ENCODE results near the gene PSMB3. TPM values are rescaled to one million over a fixed set of nuclear protein-coding genes. Genes with fewer than 3 reads are reported as not detected.
"Not testable (repeated sequence)": the region's sequence is repeated elsewhere in the genome, so short reads cannot be mapped to it uniquely, and the experiment has no call there.

The PSMB3 gene
- total RNA-seq, 2 experiments from 2014 or later = 262 to 294 TPM

DNA sequence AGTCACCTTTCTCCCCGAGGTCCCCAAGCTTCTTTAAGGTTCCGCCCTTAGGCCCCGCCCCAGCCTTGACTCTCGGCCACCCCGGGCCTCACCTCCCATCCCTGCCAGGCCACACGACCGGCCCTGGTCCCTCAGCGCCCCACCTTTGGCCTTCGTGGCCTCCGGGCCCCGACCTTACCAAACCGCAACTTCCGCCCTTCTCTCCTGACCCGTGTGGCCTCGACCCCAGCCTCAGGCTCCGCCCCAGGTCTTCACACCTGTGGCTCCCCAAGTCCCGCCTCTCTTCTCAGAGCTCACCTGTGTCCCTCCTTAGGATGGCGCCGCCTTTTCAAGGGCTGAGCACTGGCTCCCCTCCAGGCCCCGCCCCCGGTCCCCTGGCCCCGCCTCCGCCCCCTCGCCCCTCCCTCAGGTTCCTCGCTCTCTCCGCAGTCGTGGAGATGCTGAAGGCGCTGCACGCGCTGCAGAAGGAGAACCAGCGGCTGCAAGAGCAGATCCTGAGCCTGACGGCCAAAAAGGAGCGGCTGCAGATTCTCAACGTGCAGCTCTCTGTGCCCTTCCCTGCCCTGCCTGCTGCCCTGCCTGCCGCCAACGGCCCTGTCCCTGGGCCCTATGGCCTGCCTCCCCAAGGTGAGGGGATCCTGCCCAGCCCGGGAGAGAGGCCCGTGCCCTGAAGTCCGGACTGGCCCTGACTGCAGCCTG is 32.4 kb upstream of the PSMB3 start:
- Mint-ChIP-seq H3K4me3 (no peak overlapping the region), H3K36me3 (ENCODE audit: low read depth) (peaks cover 51% of the 10 kb centered on the region)
- CTCF ChIA-PET = interaction anchor here (1.5 to 1.9 kb wide), 3 partner anchors 9 to 11 kb away, joined by 3 to 7 read pairs (median 4); no protein-coding TSS in a partner anchor

DNA sequence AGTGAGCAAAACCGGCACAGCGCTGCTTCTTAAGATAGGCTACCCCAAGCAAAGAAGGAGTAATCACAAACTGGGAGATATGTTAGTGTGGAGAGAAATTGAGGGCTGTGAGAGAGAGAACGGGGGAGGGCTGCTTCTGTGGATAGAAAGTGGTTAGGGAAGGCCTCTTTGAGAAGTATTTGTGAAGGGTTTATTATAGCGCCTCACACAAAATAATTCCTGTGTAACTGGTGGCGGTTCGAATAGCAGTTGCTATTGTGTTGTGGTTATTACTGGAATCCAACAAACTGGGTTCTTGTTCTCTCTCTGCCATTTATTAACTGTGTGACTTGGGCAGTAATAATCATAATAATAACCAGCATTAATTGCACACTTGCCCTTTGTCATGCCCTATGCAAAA is 31.6 kb upstream of the PSMB3 start:
- peaks cover 50% of the 10 kb centered on the region for H3K36me3 Mint-ChIP-seq (ENCODE audit: low read depth)
- no peaks in the 10 kb centered on the region for H3K27me3 Mint-ChIP-seq
- H3K27ac Mint-ChIP-seq = peak overlapping the region; percentile 54
- H3K4me3 Mint-ChIP-seq = no peak overlapping the region
- H3K4me1 Mint-ChIP-seq = peaks cover 27% of the 10 kb centered on the region
- no peak for DNase-seq
- ChIA-PET POLR2A (no interaction called here), CTCF (interaction anchor here (2.0 kb wide), 1 partner anchor 11 kb away, joined by 6 read pairs; no protein-coding TSS in a partner anchor)
- no peaks in the 10 kb centered on the region for H3K9me3 Mint-ChIP-seq

More for the DNA sequence above, 32.4 kb upstream of the PSMB3 start:
- peak overlapping the region; percentile 41 for H3K27ac Mint-ChIP-seq
- no peaks in the 10 kb centered on the region for H3K27me3 Mint-ChIP-seq
- H3K4me1 Mint-ChIP-seq = peaks cover 31% of the 10 kb centered on the region
- POLR2A ChIA-PET = interaction anchor here (0.6 kb wide), 1 partner anchor 8 kb away, joined by 3 read pairs; no protein-coding TSS in a partner anchor
- no peak for DNase-seq
- no peaks in the 10 kb centered on the region for H3K9me3 Mint-ChIP-seq

DNA sequence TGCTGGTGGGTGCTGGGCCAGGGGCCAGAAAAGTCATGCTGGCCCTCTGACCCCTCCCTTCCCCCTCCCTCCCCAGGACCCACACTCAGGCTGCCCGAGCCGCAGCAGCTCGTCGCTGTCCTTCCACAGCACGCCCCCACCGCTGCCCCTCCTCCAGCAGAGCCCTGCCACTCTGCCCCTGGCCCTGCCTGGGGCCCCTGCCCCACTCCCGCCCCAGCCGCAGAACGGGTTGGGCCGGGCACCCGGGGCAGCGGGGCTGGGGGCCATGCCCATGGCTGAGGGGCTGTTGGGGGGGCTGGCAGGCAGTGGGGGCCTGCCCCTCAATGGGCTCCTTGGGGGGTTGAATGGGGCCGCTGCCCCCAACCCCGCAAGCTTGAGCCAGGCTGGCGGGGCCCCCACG is 30.7 kb upstream of the PSMB3 start:
- Mint-ChIP-seq H3K27me3 (no peaks in the 10 kb centered on the region), H3K27ac (no peak overlapping the region), H3K4me1 (peaks cover 31% of the 10 kb centered on the region), H3K4me3 (no peak overlapping the region), H3K9me3 (no peaks in the 10 kb centered on the region), H3K36me3 (ENCODE audit: low read depth) (peaks cover 48% of the 10 kb centered on the region)
- ChIA-PET POLR2A (no interaction called here), CTCF (interaction anchor here (1.0 to 2.0 kb wide), 3 partner anchors 12 to 17 kb away, joined by 3 to 6 read pairs (median 3); partner anchors contain the start of gene MLLT6)
- no peak for DNase-seq

DNA sequence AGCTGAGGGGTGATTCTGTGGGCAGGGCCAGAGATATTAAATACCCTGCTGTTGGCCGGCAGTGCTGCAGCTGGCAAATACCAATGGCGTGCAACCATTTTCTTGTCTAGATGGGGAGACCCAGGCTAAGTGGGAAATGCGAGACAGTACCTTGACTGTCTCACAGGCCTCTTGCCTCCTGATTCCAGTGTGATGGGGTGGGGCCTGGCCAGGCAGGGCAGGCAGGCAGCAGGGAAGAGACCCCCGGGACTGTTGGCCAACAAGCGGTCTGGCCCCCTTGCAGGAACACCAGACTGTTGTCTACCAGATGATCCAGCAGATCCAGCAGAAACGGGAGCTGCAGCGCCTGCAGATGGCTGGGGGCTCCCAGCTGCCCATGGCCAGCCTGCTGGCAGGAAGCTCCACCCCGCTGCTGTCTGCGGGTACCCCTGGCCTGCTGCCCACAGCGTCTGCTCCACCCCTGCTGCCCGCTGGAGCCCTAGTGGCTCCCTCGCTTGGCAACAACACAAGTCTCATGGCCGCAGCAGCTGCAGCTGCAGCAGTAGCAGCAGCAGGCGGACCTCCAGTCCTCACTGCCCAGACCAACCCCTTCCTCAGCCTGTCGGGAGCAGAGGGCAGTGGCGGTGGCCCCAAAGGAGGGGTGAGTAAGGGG is 28.1 kb upstream of the PSMB3 start:
- POLR2A ChIA-PET = no interaction called here
- peaks cover 44% of the 10 kb centered on the region for H3K36me3 Mint-ChIP-seq (ENCODE audit: low read depth)
- H3K4me1 Mint-ChIP-seq = peaks cover 49% of the 10 kb centered on the region
- peaks cover 5% of the 10 kb centered on the region for H3K9me3 Mint-ChIP-seq
- DNase-seq = no peak
- H3K4me3 Mint-ChIP-seq = no peak overlapping the region
- CTCF ChIA-PET = interaction anchor here (0.6 kb wide), 1 partner anchor 13 kb away, joined by 5 read pairs; no protein-coding TSS in a partner anchor
- H3K27ac Mint-ChIP-seq = no peak overlapping the region
- no peaks in the 10 kb centered on the region for H3K27me3 Mint-ChIP-seq

DNA sequence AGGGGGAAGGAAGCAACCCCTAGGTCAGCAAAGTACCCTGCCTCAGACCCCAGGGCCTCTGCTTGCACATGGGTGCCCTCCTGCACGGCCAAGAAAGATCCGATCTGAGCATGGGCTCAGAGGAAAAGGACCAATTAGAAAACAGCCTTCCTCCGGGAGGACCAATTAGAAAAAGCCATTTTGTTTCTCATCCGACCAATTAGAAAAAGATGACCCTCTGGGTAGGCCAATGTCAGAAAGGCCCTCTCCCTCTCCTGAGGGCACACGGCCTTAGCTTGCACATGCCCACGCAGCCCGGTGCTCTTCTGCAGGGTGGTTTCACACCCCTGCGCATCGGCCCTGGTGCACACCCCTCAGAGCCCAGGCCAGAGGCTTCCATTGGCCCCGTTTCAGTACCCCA is 27.5 kb upstream of the PSMB3 start:
- H3K4me3 Mint-ChIP-seq = no peak overlapping the region
- ChIA-PET POLR2A (no interaction called here), CTCF (interaction anchor here (1.9 kb wide), 1 partner anchor 8 kb away, joined by 5 read pairs; no protein-coding TSS in a partner anchor)
- peaks cover 42% of the 10 kb centered on the region for H3K36me3 Mint-ChIP-seq (ENCODE audit: low read depth)
- no peak for DNase-seq
- peaks cover 51% of the 10 kb centered on the region for H3K4me1 Mint-ChIP-seq
- H3K9me3 Mint-ChIP-seq = peaks cover 5% of the 10 kb centered on the region
- H3K27me3 Mint-ChIP-seq = no peaks in the 10 kb centered on the region
- H3K27ac Mint-ChIP-seq = peak overlapping the region; percentile 66

DNA sequence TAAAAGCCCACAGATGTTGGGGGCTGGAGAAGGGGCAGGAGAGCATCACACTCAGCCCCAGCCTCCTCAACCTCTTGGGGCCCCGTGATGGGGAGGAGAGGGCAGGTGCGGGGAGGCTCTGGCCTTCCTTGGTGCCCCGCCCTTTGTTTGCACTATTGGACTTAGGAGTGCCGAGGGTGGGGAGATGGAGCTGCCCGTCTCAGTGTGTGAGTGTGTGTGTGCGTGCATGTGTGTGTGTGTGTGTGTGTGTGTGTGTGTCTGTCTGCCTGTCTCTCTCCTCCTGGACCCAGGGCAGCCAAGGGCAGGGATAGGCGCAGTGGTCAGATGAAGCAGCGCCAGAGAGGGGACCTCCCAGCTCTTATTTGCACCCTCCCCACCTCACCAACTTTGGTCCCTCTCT is 26.4 kb upstream of the PSMB3 start:
- peaks cover 34% of the 10 kb centered on the region for H3K36me3 Mint-ChIP-seq (ENCODE audit: low read depth)
- CTCF ChIA-PET = interaction anchor here (1.9 kb wide), 1 partner anchor 10 kb away, joined by 5 read pairs; no protein-coding TSS in a partner anchor
- peaks cover 55% of the 10 kb centered on the region for H3K4me1 Mint-ChIP-seq
- H3K27ac Mint-ChIP-seq = peak overlapping the region; percentile 66
- not testable (repeated sequence) for H3K9me3 Mint-ChIP-seq, H3K4me3 Mint-ChIP-seq, DNase-seq, H3K27me3 Mint-ChIP-seq
- POLR2A ChIA-PET = interaction anchor here (0.6 kb wide), 1 partner anchor 11 kb away, joined by 4 read pairs; no protein-coding TSS in a partner anchor

DNA sequence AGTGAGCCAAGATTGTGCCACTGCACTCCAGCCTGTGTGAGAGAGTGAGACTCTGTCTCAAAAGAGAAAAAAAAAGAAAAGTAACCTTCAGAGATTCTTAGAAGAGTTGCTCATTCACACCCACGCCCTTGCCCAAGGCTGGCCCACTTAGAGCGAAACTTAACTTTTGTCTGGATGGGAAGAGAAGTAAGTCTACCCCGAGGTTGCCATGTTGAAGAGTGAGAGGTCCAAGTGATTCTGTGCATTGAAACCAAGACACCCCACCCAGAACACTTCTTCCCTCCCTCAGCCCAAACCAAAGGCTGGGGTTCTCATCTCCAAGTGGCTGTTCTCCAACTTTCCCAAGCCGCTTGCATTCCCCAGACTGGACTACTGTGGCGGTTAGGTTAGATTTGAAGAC is 24.8 kb upstream of the PSMB3 start:
- Mint-ChIP-seq H3K9me3 (peaks cover 5% of the 10 kb centered on the region), H3K4me3 (peak overlapping the region; percentile 42), H3K36me3 (ENCODE audit: low read depth) (peaks cover 38% of the 10 kb centered on the region), H3K27me3 (no peaks in the 10 kb centered on the region), H3K4me1 (peaks cover 70% of the 10 kb centered on the region), H3K27ac (peak overlapping the region; percentile 87)
- ChIA-PET CTCF (interaction anchor here (0.9 to 2.3 kb wide), 8 partner anchors 17 to 479 kb away, joined by 3 to 10 read pairs (median 6); partner anchors contain the start of gene MLLT6), POLR2A (interaction anchor here (0.8 kb wide), 1 partner anchor 23 kb away, joined by 3 read pairs; the partner anchor contains the start of gene MLLT6)
- peak; percentile 55 for DNase-seq

DNA sequence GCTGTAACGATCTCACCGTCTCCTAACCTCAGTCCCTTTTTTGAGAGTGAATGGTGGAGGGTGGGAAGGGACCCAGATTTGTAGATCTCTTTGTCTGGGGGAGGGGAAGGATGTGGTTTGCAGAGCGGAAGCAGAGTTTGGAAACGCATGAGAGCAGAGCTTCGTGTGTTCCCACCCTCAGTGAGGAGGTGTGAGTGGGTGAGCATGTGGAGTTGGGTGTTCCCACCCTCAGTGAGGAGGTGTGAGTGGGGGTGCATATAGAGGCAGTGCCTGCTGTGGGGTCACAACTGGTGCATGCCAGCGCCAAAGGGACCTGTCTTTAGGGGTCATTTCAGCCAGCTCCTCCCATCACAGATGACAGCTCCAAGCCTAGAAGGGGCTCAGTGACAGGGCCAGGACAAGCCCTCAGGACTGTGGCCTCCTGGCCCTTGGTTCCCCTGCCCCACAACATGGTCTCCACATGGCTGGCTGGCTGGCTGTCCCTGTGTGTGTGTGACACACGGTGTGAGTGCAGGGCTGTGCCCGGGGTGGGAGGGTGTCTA is 24.2 kb upstream of the PSMB3 start:
- H3K4me3 Mint-ChIP-seq = peak overlapping the region; percentile 42
- H3K4me1 Mint-ChIP-seq = peaks cover 72% of the 10 kb centered on the region
- H3K9me3 Mint-ChIP-seq = peaks cover 5% of the 10 kb centered on the region
- ChIA-PET POLR2A (interaction anchor here (0.6 to 1.4 kb wide), 5 partner anchors 9 to 24 kb away, joined by 3 to 10 read pairs (median 5); partner anchors contain the start of gene MLLT6), CTCF (interaction anchor here (0.9 to 2.3 kb wide), 13 partner anchors 9 to 478 kb away, joined by 3 to 10 read pairs (median 5); partner anchors contain the start of genes EPOP and MLLT6)
- peak; percentile 84 for DNase-seq
- peaks cover 42% of the 10 kb centered on the region for H3K36me3 Mint-ChIP-seq (ENCODE audit: low read depth)
- H3K27ac Mint-ChIP-seq = peak overlapping the region; percentile 87
- no peaks in the 10 kb centered on the region for H3K27me3 Mint-ChIP-seq

DNA sequence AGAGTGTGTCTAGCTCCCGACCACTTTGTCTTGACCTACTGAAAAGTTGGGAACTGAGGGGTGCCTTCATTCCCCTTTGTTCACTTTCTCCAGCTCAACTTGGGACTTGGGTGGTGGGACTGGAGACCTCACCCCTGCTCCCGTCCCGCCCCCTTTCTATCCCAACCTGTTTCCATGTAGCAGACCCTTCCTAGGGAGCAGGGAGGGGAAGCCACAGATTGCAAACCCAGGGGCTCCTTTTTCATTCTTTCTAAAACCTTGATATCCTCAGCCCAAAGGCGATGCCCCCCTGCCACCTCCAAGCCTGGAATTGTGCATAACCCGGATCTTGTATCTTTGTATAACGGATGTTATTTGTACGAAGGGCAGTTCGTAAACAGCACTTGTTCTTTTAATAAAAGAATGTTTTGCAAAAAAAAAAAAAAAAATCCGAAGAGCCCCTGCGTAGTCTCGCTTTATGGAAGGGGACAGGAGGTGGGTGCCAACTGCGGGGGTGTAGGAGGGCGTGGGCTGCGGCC is 23.1 kb upstream of the PSMB3 start:
- no peaks in the 10 kb centered on the region for H3K27me3 Mint-ChIP-seq
- H3K4me3 Mint-ChIP-seq = peak overlapping the region; percentile 68
- DNase-seq = no peak
- POLR2A ChIA-PET = interaction anchor here (1.3 to 1.4 kb wide), 2 partner anchors 23 to 25 kb away, joined by 5 to 7 read pairs; partner anchors contain the start of gene MLLT6
- CTCF ChIA-PET = interaction anchor here (1.2 to 2.3 kb wide), 7 partner anchors 10 to 53 kb away, joined by 4 to 10 read pairs (median 7); partner anchors contain the start of gene MLLT6
- peaks cover 40% of the 10 kb centered on the region for H3K36me3 Mint-ChIP-seq (ENCODE audit: low read depth)
- peak overlapping the region; percentile 87 for H3K27ac Mint-ChIP-seq
- peaks cover 78% of the 10 kb centered on the region for H3K4me1 Mint-ChIP-seq
- H3K9me3 Mint-ChIP-seq = peaks cover 5% of the 10 kb centered on the region

DNA sequence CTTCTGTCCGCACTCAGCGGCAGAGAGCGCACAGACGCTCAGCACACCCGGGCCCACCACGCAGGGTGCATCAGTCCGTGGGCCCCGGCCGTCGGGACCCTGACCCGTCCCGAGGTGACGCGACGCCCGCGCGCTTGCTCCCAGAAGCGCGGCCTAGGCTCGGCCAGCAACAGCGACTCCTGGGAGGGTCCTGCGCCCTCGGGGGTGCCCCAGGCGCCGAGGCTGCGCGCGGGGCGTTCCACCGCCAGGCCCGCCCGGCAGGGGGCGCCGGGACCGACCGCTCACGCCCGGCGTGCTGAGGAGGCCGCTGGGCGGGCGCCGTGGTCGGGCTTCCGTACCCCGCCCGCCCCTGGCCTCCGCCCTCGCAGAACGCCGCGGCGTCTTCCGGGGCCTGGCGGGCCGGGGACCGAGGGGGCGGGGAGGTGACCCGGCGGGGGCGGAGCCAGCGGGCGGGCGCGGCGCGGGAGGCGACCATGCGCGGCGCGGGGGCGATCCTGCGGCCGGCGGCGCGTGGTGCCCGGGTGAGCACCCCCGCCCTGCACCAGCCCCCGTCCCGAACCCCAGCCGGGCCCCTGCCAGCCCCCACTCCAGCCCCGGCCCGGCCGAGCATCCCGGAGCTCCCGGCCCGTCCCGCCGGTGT is 22.5 kb upstream of the PSMB3 start, which contains the start of gene CISD3:
Gene CISD3, plus strand, starts transcription at position 456 of the 640 bp plus-strand sequence. Its CDS starts 18 bp downstream, at position 474.
- Mint-ChIP-seq H3K4me3 (peak within 1 kb of the TSS; percentile 97), H3K27ac (peak within 1 kb of the TSS; percentile 91), H3K4me1 (peaks cover 77% of the 10 kb centered on the region), H3K9me3 (peaks cover 5% of the 10 kb centered on the region), H3K36me3 (ENCODE audit: low read depth) (peaks cover 37% of the 10 kb centered on the region), H3K27me3 (no peaks in the 10 kb centered on the region)
- peak; percentile 85 for DNase-seq
- CTCF ChIA-PET = interaction anchor here (0.5 to 2.3 kb wide), 7 partner anchors 11 to 303 kb away, joined by 3 to 16 read pairs (median 4); no protein-coding TSS in a partner anchor
- POLR2A ChIA-PET = no interaction called here

DNA sequence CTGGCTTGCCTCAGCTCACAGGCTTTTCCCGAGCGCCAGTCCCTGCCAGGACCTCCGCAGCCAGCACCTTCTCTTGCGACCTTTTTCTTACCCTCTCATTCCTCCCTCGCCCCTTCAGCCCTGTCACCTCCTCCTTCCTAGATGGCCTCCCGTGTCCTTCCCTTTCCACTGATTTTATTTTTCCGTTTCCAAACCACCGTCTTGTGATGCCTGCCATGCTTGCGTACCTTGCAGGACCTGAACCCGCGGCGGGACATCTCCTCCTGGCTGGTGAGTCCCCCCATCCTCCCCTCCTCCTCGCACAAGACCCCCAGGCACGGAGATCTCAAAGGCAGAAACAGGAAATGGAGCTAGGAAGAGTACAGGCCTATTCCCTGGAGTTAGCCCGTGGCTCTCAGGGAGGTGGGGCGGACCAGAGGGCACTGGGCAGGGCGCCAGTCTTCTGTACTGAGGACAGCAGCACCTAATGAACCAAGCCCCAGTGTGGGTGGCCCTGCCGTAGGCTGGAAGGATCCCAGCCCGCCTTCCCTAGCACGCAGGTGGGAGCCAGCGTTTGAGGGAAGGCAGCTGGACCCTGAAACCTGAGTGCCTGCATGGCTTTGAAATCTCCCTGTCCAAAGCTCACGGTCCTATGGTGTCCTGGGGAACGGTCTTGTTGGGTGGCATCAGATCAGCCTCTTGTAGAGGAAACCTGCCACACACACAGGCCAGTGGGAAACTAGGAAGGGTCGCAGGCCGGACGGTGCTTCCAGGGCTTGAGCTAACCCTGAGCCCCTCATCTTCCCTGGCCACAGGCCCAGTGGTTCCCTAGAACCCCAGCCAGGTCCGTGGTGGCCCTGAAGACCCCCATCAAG is 21.8 kb upstream of the PSMB3 start:
- H3K27me3 Mint-ChIP-seq = no peaks in the 10 kb centered on the region
- peak overlapping the region; percentile 97 for H3K4me3 Mint-ChIP-seq
- POLR2A ChIA-PET = interaction anchor here (0.6 kb wide), 1 partner anchor 49 kb away, joined by 6 read pairs; no protein-coding TSS in a partner anchor

More for the DNA sequence above, 21.8 kb upstream of the PSMB3 start:
- Mint-ChIP-seq H3K27ac (peak overlapping the region; percentile 91), H3K9me3 (peaks cover 5% of the 10 kb centered on the region), H3K4me1 (peaks cover 72% of the 10 kb centered on the region), H3K36me3 (ENCODE audit: low read depth) (peaks cover 31% of the 10 kb centered on the region)
- DNase-seq = peak; percentile 31
- CTCF ChIA-PET = interaction anchor here (0.5 to 2.3 kb wide), 13 partner anchors 9 to 303 kb away, joined by 3 to 16 read pairs (median 3); no protein-coding TSS in a partner anchor

Measured in activated CD4-positive, alpha-beta T cell treated with anti-CD3 and anti-CD28 coated beads, Interleukin-2, amount 10 ng/mL, durations not matched to agents 7 days and 5 days (primary cell).